WERI-Rb-1 (cell line): ENCODE data around the gene PKMYT1.

Source experiments
- DNase-seq: peaks from one replicate; pipeline ENCODE4 v3.0.0-alpha.2; 2020
- H3K27ac ChIP-seq: fragments of 250-450 bp; sonication (Bioruptor Pico); 2 replicates; pipeline ENCODE4 v1.5.1; 2020; ENCODE audit warnings: mild to moderate bottlenecking, moderate library complexity
- H3K27me3 ChIP-seq: fragments of 250-450 bp; sonication (Bioruptor Pico); 2 replicates; pipeline ENCODE4 v1.5.1; 2021; ENCODE audit warnings: mild to moderate bottlenecking, low read depth, moderate library complexity; ENCODE audit not compliant: insufficient read depth, severe bottlenecking
- H3K36me3 ChIP-seq: fragments of 250-450 bp; sonication (Bioruptor Pico); 2 replicates; pipeline ENCODE4 v1.5.1; 2020; ENCODE audit warnings: mild to moderate bottlenecking, moderate library complexity
- H3K4me3 ChIP-seq: 2 replicates; pipeline ENCODE4 v1.5.1; 2011; ENCODE audit warnings: low read depth, mild to moderate bottlenecking, control low read depth, low read length
- H3K9me3 ChIP-seq: fragments of 250-450 bp; sonication (Bioruptor Pico); 2 replicates; pipeline ENCODE4 v1.5.1; 2021; ENCODE audit warnings: mild to moderate bottlenecking, moderate library complexity; ENCODE audit not compliant: severe bottlenecking
- CTCF ChIP-seq: IDR thresholded peaks from 2 replicates; pipeline ENCODE4 v1.5.1; 2011; ENCODE audit warnings: low read depth, mild to moderate bottlenecking, control low read depth, inconsistent platforms, low read length

Gene PKMYT1

DNA sequence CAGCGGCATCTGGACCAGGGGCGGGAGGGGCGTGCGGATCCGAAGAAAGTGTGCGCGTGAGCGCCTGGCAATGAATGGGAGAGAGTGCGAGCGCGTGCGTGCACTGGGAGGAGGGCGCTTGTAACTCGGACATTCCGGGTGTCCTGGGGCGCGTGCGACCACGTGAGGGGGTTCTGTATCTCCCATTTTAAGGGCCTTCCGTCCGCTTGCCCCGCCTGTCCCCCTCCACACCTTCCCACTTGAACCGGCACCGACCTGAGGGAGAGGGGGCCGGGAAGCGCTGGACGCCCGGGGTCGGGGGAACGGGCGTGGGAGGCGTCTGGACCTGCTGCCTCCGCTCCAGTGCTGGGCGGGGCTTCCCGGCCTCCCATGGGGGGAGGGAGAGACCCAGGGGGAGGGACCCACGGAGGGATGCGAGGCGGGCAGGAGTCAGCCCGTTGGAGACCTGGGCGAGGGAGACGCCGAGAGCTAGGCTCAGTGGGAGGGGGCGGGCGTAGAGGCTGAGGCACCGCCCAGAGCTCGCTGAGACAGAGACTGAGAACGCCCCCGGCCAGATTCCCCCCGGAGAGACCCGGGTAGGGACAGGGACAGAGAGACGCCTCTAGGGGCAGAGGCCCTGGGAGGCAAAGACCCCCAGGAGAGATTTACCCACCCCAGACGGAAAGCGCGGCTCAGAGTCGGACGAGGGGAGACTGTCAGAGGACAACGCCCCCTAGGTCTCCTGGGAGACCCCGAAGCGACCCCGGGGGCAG is 16.3 kb downstream of the PKMYT1 start, which contains the start of gene KREMEN2:
KREMEN2 (plus strand) TSS at position 553 of the 752 bp plus-strand sequence. CDS start 246 bp downstream, outside the sequence.
- Histone ChIP-seq H3K27me3 (no peaks in the 10 kb centered on the region), H3K36me3 (peaks cover 24% of the 10 kb centered on the region), H3K9me3 (peaks cover 3% of the 10 kb centered on the region), H3K4me3 (peak within 1 kb of the TSS; percentile 62), H3K27ac (peak within 1 kb of the TSS; percentile 87)
- TF ChIP-seq CTCF: peak; percentile 37; the same call in 1 of the 2 replicates
- peak; percentile 96 for DNase-seq

DNA sequence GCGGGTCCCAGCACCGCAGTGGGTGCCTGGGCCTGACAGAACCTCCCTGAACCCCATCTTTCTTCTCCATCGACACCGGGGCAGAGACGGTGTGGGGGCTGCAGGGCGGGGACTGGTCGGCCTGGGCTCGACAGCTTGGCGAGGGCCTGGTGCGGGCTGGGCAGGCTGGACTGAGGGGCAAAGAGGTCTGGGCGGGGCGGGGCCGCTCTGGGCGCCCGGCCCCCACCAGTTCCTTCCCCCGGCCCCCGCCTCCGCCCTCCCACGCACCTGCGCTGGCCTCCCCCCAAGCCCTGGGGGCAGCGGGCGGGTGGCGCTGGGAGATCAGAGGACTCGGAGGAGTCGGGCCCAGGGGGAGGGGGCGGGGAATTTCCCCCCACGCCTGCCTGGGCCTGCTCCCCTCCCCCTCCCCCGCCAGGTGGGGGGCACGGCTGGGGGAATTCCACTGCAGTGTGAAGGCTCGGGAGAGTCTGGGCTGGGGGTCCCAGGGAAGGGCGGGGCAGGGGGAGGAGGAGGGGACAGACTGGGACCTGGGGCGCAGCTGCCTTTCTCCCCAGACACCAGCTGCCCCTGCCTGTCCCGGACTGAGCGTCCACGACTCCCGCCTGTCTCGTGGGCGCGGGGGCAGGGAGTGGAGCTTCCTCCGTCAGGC is 17.0 kb downstream of the PKMYT1 start:
- peak; percentile 53 for DNase-seq
- no peaks in the 10 kb centered on the region for H3K9me3 ChIP-seq
- peaks cover 19% of the 10 kb centered on the region for H3K36me3 ChIP-seq
- H3K27me3 ChIP-seq: no peaks in the 10 kb centered on the region
- H3K4me3 ChIP-seq: peak overlapping the region; percentile 62
- no peak for TF ChIP-seq CTCF
- peak overlapping the region; percentile 87 for H3K27ac ChIP-seq

GRCh38 chr16:2962334-2963073 is 17.7 kb downstream of the PKMYT1 start:
- H3K36me3 ChIP-seq: peaks cover 13% of the 10 kb centered on the region
- DNase-seq: no peak
- no peaks in the 10 kb centered on the region for H3K27me3 ChIP-seq
- peak overlapping the region; percentile 87 for H3K27ac ChIP-seq
- no peak for TF ChIP-seq CTCF
- H3K4me3 ChIP-seq: peak overlapping the region; percentile 62
- no peaks in the 10 kb centered on the region for H3K9me3 ChIP-seq

DNA sequence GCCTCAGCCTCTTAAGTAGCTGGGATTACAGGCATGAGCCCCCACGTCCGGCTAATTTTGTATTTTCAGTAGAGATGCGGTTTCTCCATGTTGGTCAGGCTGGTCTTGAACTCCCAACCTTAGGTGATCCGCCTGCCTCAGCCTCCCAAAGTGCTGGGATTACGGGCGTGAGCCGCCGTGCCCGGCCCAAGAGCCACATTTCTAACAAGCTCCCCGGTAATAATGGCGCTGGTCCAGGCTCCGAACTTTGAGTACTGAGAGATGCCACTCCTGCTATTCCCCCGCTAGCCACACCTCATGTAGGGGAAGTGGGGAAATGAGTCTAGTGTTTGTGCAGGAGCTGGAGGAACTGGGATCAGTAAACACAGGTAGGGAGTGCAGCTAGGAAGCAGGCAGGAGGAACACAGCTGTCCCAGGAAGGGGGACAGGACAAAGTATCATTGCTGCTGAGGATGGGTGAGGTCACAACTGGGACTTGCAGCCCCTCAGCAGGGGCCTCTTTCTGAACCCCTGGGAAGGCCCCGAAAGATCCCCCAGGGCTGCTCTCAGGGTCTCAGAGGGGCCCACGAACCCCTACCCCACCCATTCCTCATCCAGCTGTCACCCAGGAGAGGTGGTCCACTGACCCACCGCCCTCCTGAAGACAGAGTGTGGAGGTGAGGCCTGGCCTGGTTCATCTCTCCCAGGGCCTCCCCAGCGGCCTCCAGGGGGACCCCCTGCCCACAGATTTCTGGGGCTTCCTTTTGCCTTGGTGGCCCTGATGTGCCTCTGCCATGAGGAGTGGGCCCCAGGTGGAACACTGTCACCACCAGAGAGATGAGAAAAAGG is 19.8 kb downstream of the PKMYT1 start:
- Histone ChIP-seq H3K9me3 (no peaks in the 10 kb centered on the region), H3K4me3 (no peak overlapping the region), H3K36me3 (no peaks in the 10 kb centered on the region), H3K27ac (no peak overlapping the region), H3K27me3 (no peaks in the 10 kb centered on the region)
- DNase-seq: no peak
- TF ChIP-seq CTCF: no peak

DNA sequence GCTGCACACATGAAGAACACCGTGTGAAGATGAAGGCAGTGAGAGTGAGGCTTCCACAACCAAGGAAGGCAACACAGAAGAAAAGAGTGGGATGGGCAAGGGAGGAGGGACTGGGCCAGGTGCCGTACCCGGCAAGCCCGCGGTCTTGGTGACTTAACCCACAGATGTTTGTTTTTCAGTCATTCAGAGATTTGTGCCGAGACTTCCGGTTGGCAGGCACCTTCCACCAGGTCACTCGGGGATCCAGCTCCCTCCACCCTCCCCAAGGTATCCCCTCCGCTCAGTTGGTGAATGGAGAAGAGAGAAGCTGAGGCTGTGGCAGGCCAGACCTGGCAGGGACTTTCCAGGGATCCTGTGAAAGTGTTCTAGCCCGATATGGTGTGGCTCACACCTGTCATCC is 21.0 kb downstream of the PKMYT1 start:
- no peaks in the 10 kb centered on the region for H3K9me3 ChIP-seq
- H3K27ac ChIP-seq: no peak overlapping the region
- TF ChIP-seq CTCF: no peak
- H3K27me3 ChIP-seq: no peaks in the 10 kb centered on the region
- no peak for DNase-seq
- no peaks in the 10 kb centered on the region for H3K36me3 ChIP-seq
- H3K4me3 ChIP-seq: no peak overlapping the region
